ENCODE measurements around the gene CACNG8.
"Not testable (repeated sequence)": the region's sequence is repeated elsewhere in the genome, so short reads cannot be mapped to it uniquely, and the experiment has no call there.

CACNG8 gene

DNA sequence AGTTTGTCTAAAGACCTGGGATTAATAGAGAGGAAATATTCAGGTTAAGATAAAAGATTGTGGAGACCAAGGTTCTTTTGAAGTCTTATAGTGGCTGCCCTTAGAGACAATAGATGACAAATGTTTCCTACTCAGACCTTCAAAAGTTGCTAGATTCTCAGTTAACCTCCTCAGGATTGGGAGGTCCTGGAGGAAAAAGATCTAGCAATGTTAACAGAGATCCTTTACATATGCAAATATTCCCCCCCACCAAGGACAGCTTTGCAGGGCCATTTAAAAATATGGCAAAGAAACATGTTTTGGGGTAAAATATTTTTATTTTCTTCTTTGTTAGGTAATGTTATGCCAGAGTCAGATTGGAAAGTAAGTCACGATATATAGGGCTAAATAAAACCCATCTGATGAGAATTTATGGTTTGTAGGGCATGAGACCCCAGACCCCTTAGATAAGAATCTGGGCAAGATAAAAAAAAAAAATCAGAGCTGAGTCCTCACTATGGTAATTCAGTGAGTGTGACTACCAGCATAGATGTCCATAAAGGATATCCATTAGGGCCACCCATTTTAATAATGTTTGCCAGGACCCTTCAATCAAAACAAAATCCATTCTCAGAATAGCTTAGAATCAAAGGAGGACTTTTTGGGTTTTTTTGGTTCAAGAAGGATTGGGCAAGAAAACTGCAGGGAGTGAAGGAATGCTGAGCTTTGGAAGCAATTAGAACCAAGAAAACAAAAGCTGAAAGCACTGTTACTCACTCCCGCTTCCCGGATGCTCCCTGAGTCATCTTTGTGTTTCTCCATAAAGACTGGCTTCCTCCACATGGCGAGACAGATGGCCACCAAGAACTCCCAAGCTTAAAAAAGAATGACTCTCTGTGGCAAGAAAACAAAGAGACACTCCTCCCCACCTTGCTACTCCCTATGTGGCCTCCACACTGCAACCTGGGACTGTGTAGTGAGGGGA, 72.8 kb downstream of the CACNG8 start:
- no peak for DNase-seq (ENCODE audit: low spot score)

DNA sequence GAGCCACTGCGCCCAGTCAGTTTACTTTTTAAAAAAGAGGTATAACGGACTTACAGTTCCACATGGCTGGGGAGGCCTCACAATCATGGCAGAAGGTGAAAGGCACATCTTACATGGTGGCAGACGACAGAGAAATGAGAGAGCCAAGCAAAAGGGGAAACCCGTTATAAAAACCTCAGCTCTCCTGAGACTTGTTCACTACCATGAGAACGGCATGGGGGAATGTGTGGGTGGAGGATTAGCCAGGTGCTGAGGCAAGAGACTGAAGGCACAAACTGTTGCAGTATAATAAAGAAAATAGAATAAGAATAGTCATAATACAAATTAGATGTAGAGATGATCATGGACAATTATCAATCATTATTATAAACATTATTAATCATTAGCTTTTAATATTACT, 73.8 kb downstream of the CACNG8 start:
- not testable (repeated sequence) for DNase-seq (ENCODE audit: low spot score)

Measured in HuH-7.5 (cell line).